NAMALWA (cell line): ENCODE results near the gene PBX3.

Experiments used
- DNase-seq: peaks from one replicate; pipeline ENCODE4 v3.0.0-alpha.2; 2015; ENCODE audit warnings: low spot score

The PBX3 gene

GRCh38 chr9:125982798-125983406, 235.7 kb downstream of the PBX3 start:
- DNase-seq = no peak

GRCh38 chr9:125983681-125984080, 236.5 kb downstream of the PBX3 start:
- DNase-seq = no peak

GRCh38 chr9:125984461-125984860, 237.3 kb downstream of the PBX3 start:
- no peak for DNase-seq

GRCh38 chr9:125985142-125985997, 238.2 kb downstream of the PBX3 start:
- no peak for DNase-seq

- DNase-seq = no peak
Measured at GRCh38 chr9:125985998-125986655, 239.0 kb downstream of the PBX3 start.

GRCh38 chr9:125986966-125987365, 239.8 kb downstream of the PBX3 start:
- no peak for DNase-seq

GRCh38 chr9:125987420-125987819, 240.2 kb downstream of the PBX3 start:
- no peak for DNase-seq

GRCh38 chr9:125988479-125989050, 241.4 kb downstream of the PBX3 start:
- no peak for DNase-seq

GRCh38 chr9:125989090-125989501, 241.9 kb downstream of the PBX3 start:
- no peak for DNase-seq

GRCh38 chr9:125989524-125990180, 242.5 kb downstream of the PBX3 start:
- DNase-seq = no peak

GRCh38 chr9:125990186-125990792, 243.1 kb downstream of the PBX3 start:
- DNase-seq = no peak

- DNase-seq = no peak
Measured at GRCh38 chr9:125990793-125991220, 243.6 kb downstream of the PBX3 start.

- DNase-seq = no peak
Measured at GRCh38 chr9:125991886-125992529, 244.8 kb downstream of the PBX3 start.

- no peak for DNase-seq
Measured at GRCh38 chr9:125992557-125992956, 245.4 kb downstream of the PBX3 start.

GRCh38 chr9:125993466-125993865, 246.3 kb downstream of the PBX3 start:
- DNase-seq = no peak

GRCh38 chr9:125994066-125994943, 247.1 kb downstream of the PBX3 start:
- DNase-seq = no peak

- DNase-seq = no peak
Measured at GRCh38 chr9:125995006-125995405, 247.8 kb downstream of the PBX3 start.

GRCh38 chr9:125995706-125996105, 248.5 kb downstream of the PBX3 start:
- no peak for DNase-seq

GRCh38 chr9:125996791-125997190, 249.6 kb downstream of the PBX3 start:
- DNase-seq = no peak

GRCh38 chr9:125997196-125997823, 250.1 kb downstream of the PBX3 start:
- DNase-seq = no peak
